Fibroblast of peridontal ligament (primary cell): ENCODE results near the gene FASN.

Experiments used
- DNase-seq: peaks from one replicate; pipeline ENCODE4 v3.0.0-alpha.2; 2010; ENCODE audit errors: extremely low read depth

Gene FASN

DNA sequence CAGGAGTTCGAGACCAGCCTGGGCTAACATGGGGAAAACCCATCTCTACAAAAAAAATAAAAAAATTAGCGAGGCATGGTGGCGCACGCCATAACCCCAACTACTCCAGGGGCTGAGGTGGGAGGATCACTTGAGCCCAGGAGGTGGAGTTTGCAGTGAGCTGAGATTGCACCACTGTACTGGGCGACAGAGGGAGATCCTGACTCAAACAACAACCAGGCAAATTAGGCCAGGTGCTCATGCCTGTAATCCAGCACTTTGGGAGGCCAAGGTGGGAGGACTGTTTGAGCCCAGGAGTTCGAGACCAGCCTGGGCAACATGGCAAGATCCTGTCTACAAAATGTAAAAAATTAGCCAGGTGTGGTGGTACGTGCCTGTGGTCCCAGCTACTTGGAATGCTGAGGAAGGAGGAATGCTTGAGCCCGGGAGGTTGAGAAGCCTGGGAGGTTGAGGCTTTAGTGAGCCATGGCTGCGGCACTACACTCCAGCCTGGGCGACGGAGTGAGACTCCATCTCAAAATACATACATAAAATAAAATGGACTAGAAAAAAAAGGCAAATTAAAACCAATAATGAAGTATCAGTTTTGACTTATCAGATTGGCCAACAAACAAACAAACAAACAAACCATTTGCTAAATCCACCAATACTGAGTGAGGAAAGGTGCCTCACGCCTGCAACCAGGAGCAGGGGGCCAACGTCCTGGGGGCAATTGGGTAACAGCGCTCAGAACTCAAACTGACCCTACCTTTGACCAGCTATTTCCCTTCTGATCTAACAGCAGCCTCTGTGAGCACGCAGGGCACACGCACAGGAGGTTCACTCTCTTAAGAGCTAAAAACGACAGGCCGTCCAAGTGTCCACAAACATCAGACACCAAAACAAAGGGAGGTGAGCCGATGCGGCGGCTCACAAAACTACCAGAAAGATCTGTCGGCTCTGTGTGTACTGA, 19.4 kb upstream of the FASN start:
- DNase-seq: no peak

DNA sequence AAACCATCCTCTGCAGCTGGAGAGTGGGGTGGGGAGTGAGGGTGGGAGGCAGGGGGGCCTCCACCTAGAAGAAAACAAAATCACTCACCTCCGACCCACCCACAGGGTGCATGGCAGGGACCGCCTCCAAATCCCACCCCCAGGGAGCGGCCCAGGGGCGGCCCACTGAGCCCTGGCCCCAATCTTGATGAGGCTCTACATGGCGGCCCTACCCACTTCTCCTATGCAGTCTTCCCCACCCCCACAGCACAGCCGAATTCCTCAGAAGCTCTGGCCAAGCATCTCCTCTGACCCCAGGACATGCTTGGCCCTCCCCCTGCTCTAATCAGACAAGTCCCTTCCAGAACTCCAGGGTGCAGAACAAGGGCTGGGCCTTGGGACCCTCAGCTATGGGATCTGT, 18.2 kb upstream of the FASN start:
- no peak for DNase-seq

DNA sequence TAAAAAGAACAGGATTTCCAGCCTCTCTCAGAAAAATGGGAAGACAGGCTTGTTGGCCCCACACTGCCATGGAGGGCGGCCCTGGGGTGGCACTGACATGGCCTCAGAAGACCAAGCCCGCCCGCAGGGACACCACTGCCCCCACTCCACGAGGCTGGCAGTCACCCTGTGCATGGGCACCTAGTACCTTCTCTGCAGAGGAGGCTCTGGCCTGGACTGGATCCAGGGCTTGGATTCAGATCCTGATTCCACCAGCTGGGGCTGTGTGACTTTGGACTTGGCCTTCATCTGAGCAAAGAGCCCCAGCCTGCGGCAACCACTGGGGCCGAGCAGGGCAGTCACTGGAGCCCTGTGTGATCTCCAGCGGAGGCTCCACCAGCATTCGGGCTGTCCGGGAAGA, 16.8 kb upstream of the FASN start:
- no peak for DNase-seq

DNA sequence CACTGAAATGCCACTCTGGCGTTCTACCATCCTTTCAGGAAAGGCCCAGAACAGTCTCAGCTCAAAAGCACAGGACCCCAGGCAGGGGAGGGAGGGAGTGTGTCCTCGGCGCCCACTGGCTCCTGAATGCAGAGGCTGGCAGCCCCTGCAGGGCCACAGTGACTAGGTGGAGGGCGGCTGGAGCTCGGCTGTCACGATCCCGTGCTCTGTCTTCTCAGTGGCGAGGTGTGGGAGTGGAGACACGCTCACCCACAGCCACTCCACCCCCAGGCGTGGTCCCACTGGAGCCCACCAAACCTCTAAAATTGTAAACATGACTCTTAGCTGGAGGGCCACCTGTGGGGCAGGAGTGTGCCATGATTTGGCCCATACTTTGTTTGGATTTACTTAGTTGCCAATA, 16.4 kb upstream of the FASN start:
- DNase-seq: no peak

DNA sequence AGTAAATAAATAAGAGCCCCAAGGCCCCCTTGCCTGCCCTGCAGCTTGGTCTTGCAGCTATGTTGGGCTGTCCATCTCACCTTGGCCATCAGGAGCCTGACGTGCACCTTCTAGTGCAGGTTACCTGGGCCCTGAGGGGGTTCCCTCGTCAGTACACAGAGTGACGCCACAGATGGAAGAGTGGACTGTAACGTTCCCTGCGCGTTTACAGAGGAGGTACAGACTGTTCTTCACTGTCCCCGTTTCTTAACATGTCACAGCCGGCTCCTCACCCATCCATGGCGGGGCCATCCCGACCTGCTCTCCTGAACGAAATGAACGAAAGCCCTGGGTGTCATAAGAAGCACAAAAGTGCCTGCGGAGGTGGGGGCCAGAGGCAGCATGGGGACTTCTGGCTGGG, 15.9 kb upstream of the FASN start:
- DNase-seq: no peak

DNA sequence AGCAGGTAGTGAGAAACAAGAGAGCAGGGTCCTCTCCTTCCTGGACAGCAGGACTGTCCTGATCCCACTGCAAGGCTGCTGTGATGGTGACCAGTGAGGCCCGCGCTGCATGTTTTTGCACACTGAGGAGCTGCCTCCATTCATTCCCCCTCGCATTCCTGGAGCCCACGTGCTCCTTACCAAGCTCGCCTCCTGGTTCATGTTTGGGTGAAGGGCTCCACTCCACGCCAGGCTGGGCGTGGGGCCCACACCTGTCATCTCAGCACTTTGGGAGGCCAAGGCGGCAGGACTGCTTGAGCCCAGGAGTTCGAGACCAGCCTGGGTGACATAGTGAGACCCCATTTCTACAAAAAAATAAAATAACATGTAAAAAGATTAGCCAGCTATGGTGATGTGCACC, 15.4 kb upstream of the FASN start:
- DNase-seq: no peak

DNA sequence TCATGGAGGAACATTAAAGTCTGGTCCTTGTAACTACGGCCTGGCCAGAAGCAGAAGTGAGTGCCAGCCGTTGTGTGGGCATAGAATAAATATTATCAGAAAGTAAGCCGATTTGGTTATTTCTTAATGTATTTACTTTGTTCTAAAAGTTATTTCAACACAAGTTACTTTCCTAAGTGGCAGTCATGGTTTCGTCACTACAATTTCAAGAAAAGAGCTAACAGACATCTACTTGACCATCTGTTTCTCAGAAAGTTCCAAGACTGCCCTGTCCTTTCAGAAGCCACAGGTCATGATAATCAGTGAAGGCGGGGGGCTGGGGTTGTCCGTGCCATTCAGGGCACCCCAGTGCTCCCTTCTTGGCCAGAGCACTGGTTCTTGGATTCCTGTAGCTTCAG, 14.9 kb upstream of the FASN start:
- DNase-seq: no peak

DNA sequence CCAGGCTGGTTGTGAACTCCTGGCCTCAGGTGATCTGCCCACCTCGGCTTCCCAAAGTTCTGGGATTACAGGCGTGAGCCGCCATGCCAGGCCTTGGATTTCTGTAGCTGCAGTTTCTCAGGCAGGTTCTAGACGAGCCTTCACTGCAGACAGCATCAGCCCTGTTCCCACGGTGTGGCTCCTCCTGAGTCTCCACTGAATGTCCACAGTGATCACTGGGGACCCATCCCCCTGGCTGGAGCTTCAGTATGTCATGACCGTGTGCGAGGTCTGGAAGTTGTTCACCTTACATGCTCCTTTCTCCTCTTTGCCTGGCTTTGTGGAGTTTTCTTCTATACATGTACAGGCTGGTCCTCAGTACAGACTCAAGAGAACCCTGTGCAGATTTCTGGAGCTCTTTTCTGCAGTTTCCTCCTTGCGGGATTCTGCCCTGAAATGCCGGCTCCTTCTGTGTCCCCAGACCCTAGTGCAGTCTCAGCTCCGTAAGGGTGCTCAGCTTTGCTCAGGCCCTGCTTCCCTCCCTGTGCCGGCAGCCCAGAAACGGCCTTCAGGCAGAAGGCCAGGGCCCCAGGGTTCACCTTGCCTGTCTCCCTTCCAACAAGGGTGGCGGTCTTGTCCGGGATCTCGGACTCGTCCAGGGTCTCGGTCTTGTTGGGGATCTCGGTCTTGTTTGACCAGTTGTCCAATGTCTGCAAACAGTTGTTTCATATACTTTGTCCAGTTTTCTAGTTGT, 14.3 kb upstream of the FASN start:
- no peak for DNase-seq

DNA sequence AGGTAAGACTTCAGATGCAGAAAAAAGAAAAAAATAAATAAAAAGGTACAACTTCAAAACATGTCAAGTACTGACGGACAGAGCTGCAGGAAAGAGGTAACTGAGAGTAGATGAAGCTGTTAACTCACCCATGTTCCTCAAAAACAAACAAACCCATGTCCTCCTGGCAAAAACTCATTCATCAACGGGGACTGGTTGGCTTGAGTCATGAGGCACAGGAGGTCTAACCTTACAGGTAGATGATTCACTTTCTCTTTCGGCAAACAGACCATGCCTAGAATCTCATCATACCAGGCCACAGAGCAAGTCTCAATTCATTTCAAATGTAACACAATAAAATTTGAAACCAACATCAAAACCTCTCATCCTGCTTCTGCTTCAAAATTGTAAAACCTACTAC, 12.3 kb upstream of the FASN start:
- DNase-seq: no peak

DNA sequence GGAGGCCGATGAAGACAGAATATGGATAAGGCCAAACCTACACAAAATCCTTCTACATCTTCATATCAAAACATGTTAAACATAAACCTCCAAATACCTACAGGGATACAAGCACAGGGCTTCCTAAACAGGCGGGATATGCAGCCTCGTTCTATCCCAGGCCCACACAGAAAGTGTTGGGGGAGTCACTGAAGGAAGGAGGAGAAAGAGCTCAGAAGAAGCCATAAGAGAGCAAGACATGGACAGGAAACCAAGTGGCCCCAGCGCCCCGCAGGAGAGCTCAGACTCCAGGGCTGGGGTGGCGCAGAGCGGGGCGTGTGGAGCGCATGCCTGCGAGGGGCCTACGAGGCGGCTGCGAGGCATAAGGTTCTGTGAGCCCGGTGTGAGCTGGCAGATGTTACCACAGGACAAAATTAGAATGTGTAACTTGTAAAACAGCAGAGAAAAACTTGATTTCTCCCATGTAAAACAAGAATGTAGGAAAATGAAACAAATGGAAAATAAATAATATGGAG, 11.0 kb upstream of the FASN start:
- DNase-seq: no peak

DNA sequence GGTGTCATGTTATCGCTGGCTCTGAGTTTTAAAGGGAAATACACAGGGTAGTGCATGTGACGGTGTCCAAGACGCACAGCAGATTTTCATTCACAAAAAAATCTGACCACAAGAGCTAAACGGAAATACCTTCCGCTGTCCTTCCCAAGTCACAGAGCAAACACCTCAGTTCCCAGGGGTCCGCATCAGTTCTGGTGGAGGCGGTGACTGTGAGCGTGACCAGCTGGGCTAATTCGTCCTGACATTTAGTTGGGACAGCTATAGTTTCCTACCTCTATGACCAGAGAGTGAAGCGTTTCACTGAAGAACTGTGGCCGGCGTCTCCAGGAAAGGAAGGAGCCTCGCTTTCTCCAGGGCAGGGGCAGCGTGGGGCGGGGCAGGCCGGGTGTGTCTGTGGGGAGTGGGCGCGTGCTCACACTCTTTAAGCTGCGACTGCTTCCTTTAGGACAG, 10.5 kb upstream of the FASN start:
- no peak for DNase-seq

DNA sequence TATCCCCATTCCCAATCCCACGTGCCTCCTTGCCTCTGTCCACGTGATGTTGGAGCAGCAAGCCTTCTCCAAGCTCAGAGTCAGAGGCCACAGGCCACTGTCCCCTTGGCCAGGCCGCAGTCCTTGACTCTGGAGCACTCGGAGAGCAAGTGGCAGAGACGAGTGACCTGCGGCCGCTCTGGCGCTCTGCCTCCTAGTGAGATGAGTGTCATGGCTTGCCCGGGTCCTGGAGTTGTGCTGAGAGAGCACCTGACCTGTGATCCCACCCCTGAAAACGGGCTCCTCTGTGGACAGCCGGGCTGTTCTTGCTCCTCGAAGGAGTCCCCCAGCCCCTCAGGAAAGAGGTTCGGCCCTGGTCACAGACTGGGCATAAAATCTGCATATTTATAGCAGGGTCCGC, 10.0 kb upstream of the FASN start:
- DNase-seq: no peak

DNA sequence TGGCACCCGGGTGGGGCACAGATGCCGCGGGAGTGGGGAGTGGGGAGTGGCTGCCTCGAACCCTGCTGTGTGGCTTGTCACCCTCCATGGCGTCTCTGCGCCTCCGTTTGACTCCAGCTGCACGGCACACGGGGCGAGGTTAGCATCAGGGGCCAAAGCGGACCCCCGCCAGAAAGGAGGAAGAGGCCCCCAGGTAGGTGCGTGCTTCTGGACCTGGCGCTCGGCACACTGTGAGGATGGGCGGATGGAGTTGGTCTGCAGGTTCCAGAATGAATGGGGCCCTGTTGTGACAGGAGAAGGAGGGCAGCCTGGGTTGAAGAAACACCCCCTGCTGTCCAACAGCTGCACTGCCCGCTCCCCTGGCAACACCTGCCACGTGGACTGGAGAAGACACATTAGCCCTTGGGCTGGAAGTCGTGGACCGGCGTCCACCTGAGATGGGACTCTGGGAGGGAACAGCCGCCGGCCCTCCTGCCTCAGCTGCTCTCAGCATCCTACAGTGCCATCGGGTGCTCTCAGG, 9.4 kb upstream of the FASN start:
- DNase-seq: no peak

DNA sequence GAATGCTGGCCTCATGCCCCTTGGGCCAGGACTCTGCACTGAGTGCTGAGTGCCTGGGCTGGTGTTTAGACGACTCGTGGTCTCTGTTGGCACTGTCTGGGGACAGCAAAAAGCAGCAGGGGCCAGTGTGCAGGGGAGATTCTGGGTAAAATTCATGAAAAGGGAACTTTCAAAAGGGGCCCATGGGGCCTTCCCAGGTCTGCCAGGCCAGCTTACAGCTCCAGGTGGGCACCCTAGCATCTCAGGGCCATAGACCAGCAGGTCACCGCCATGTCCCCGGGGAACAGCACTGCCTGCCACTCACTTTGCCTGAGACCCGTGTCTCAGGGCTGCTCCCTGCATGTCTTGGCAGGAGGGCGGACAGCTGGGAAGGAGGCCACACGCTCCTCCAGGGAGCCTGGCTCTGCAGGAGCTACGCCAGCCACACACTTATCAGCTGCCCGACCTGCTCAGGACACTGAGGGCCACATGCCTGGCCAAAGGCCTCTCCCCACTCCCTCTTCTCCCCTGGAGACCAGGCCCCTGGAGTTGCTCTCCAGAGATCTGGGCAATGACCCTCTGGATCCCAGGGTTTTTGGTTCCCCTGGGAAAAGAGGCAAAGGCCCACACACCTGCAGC, 8.8 kb upstream of the FASN start:
- DNase-seq: no peak

DNA sequence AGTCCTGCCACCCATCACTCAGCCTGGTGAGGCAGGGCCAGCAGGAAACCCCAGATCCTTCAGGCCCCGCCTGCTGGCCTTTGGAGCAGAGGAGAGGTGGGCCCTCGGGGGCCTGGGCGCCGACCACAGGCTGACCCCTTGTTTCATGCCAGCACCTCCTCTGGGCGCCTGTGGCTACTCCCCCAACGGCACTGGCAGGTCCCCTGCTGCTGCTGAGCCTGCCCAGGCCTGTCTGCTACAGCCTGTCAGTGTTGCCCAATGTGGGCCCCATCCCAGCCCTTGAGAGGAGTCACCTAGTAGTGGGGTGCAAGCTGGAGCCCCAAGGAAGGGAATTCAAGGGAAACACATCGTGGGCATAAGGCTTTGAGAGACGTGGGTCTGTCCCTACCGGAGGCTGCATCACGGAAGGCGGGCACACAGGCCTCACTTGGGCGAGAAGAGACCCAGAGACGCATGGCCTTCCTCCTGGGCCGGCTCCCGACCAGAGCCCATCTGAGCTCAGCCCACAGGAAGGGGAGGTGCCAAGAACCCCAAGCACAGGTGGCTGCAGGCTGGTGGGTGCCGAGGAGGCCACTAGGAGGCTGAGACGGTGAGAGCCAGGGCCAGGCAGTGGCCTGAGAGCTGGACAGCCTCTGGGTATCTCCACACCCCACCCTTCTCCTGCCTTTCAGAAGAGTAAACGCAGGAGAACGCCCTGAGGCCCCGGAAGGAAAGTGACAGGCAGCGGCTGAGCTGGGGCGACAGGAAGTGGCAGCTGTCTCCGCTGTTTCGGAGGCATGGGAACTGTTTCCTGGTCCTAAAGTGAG, 8.0 kb upstream of the FASN start:
- no peak for DNase-seq

DNA sequence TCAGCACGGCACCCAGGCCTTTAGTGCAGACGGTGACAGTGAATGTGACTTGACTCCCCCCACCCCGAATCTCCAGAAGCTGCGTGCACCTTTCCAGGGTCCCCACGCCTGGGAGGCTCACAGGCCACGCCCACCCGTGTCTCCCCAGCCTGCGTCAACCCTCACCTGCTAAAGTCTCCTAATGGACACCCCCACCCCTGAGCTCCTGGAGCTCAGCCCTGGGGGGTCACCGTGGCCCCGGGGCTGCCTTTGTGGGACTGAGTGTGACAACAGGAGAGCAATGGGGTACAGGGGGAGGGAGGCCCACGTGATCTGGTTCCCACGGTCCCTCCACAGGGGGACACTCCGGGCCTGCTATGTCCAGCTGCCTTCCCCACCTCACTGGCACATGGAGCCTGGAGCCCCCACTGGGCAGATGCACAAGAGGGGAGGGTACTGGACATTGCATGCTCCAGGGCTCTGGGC, 7.4 kb upstream of the FASN start:
- DNase-seq: no peak

DNA sequence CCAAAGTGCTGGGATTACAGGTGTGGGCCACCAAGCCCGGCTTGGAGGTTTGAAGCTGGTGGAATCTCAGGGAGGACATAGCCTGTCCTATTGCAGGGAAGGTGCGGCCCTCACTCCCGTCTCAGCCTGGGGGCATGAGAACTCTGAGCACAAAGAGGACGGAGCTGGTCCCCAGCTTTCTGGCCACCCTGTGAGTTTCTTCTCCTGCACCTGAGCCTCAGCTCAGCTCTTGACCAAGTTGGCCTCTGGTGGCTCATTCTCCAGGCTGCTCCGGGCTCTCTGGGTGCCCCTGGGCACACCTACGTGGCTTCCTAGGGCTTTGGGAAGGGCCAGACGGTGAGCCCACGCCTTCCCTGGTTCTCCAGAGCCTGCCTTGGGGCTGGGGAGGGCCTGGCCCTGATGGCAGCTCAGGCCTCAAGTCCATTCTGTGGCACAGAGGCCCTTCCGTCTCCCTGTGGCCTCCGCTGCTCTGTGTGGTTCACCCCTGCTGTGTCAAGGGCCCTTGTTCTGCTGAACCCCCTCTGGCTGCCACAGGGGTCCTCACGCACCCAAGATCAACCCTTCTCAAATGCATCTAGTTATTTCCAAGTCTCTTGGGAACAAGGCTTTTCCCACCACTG, 6.9 kb upstream of the FASN start:
- no peak for DNase-seq

DNA sequence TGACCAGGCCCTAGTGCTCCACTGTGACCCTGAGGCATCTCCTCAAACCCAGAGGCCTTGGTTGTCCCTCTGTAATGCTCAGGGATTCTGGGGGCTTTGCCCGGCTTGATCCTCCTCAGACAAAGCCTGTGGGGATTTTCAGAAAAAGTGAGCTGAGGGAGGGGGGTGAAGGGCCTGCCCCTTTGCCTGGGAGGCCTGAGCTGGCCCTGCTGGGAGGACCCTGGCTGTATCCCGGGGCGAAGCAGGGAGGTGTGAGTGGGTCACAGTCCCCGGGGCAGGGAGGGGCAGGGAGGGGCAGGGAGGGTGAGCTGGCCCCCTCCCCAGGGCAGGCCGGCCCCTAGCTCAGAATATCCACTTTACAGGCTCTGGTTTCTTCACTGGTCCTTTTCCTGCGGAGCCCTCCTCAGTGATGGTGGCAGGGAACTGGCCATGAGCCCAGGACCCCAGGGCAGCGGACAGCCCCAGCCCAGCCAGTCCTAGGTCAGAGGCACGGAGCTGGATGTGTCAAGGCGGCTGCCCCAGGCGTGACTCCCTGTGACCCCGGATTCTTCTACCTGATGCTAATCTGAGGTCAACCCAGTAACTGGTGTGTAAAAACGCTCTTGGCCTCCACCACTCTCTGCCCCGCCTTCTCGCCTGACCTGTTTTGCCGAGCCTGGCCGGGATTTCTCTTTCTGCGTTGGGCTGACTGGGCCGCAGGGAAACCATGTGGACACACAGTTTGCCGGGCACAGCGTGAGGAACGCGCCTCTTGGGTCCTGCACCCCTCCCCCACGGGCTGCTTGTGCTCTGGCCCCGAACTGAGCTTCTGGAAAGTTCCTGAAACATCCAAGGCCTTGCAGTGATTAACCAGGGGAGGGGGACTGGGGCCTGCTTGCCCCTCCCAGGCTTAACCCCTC, 5.8 kb upstream of the FASN start:
- DNase-seq: no peak

DNA sequence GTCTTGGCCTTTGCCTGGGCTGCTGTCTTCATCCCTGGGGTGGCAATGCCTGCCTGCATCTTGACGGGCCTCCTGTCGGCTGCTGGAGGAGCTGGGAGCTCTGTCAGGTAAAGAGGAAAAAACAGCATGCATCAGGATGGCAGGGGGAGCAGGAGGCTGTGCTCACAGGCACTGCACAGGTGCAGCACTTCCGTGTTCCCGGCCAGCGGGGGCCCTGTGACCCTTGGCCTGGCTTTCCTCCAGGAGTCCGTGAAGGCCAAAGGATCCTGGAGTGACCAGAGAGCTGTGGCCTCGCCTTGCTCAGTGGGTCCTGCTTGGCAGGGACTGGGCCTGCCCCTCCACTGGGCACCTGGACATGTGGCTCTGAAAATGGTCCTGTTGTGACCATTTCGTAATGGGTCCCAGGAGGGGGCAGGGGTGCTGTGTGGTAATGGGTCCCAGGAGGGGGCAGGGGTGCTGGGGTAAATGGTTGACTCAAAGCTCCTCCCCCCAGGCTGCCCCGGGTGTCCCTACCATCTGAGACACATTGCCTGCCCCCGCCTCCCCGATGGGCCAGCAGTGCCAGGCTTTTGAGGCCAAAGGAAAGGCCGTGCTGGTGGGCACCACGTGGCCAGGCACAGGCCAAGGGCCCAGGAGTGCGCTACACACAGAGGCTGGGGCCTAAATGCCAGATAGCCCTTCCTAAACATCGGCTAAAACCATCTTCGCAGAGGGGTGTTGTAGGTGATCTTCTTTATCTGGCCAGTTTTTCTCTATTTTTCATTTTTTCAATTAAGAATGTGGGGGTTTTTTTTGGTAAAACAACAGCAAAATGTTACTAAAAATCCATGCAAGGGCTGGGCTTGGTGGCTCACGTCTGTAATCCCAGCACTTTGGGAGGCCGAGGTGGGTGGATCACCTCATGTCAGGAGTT, 4.0 kb upstream of the FASN start:
- no peak for DNase-seq
